GM19025 (cell line): ENCODE results near the gene ZNF469.
"Not testable (repeated sequence)": the region's sequence is repeated elsewhere in the genome, so short reads cannot be mapped to it uniquely, and the experiment has no call there.

ENCODE experiments used
- ATAC-seq: cut with Tn5 transposase; IDR thresholded peaks from one replicate; pipeline ENCODE4 v1.9.1; 2021; ENCODE audit warnings: mild to moderate bottlenecking, low read depth, moderate library complexity; ENCODE audit not compliant: unreplicated experiment

Gene ZNF469

GRCh38 chr16:88356727-88357199 is 26.0 kb upstream of the ZNF469 start:
- no peak for ATAC-seq

GRCh38 chr16:88357317-88358022 is 25.3 kb upstream of the ZNF469 start:
- ATAC-seq = no peak

- no peak for ATAC-seq
These were observed 24.7 kb upstream of the ZNF469 start for GRCh38 chr16:88358023-88358420.

- no peak for ATAC-seq
These were observed 23.8 kb upstream of the ZNF469 start for GRCh38 chr16:88359008-88359407.

GRCh38 chr16:88360401-88360800 is 22.4 kb upstream of the ZNF469 start:
- not testable (repeated sequence) for ATAC-seq

GRCh38 chr16:88360999-88361398 is 21.8 kb upstream of the ZNF469 start:
- no peak for ATAC-seq

GRCh38 chr16:88361775-88362174 is 21.0 kb upstream of the ZNF469 start:
- no peak for ATAC-seq

GRCh38 chr16:88363239-88363891 is 19.4 kb upstream of the ZNF469 start:
- no peak for ATAC-seq

- ATAC-seq = no peak
These were observed 17.4 kb upstream of the ZNF469 start for GRCh38 chr16:88365244-88365865.

GRCh38 chr16:88366032-88366703 is 16.6 kb upstream of the ZNF469 start:
- no peak for ATAC-seq

- no peak for ATAC-seq
These were observed 16.1 kb upstream of the ZNF469 start for GRCh38 chr16:88366704-88367047.

- no peak for ATAC-seq
These were observed 15.2 kb upstream of the ZNF469 start for GRCh38 chr16:88367560-88367959.

- ATAC-seq = no peak
These were observed 14.7 kb upstream of the ZNF469 start for GRCh38 chr16:88368036-88368435.

- ATAC-seq = no peak
These were observed 13.8 kb upstream of the ZNF469 start for GRCh38 chr16:88368994-88369393.

- ATAC-seq = no peak
These were observed 13.2 kb upstream of the ZNF469 start for GRCh38 chr16:88369447-88370008.

- no peak for ATAC-seq
These were observed 12.4 kb upstream of the ZNF469 start for GRCh38 chr16:88370365-88370764.

GRCh38 chr16:88372522-88372921 is 10.2 kb upstream of the ZNF469 start:
- no peak for ATAC-seq

- ATAC-seq = no peak
These were observed 9.5 kb upstream of the ZNF469 start for GRCh38 chr16:88373211-88373610.

GRCh38 chr16:88373927-88374492 is 8.7 kb upstream of the ZNF469 start:
- no peak for ATAC-seq

GRCh38 chr16:88374736-88375135 is 8.0 kb upstream of the ZNF469 start:
- ATAC-seq = no peak
